ENCODE measurements around the gene RALGPS1.
"Not testable (repeated sequence)": the region's sequence is repeated elsewhere in the genome, so short reads cannot be mapped to it uniquely, and the experiment has no call there.

RALGPS1 gene

GRCh38 chr9:127142931-127143464, 228.4 kb downstream of the RALGPS1 start:
- no peak for DNase-seq

GRCh38 chr9:127143920-127144465, 229.4 kb downstream of the RALGPS1 start:
- no peak for DNase-seq

GRCh38 chr9:127144670-127145445, 230.3 kb downstream of the RALGPS1 start:
- no peak for DNase-seq

GRCh38 chr9:127146841-127147240, 232.3 kb downstream of the RALGPS1 start:
- not testable (repeated sequence) for DNase-seq

GRCh38 chr9:127147251-127147650, 232.7 kb downstream of the RALGPS1 start:
- no peak for DNase-seq

GRCh38 chr9:127148014-127148413, 233.4 kb downstream of the RALGPS1 start:
- DNase-seq: no peak

- no peak for DNase-seq
Measured at GRCh38 chr9:127149010-127149409, 234.4 kb downstream of the RALGPS1 start.

GRCh38 chr9:127149463-127150390, 235.1 kb downstream of the RALGPS1 start:
- DNase-seq: no peak

GRCh38 chr9:127153501-127153900, 238.9 kb downstream of the RALGPS1 start:
- no peak for DNase-seq

GRCh38 chr9:127154003-127154389, 239.4 kb downstream of the RALGPS1 start:
- DNase-seq: no peak

GRCh38 chr9:127154390-127155191, 240.0 kb downstream of the RALGPS1 start:
- DNase-seq: no peak

- DNase-seq: no peak
Measured at GRCh38 chr9:127155314-127155960, 240.9 kb downstream of the RALGPS1 start.

GRCh38 chr9:127158786-127159324, 244.3 kb downstream of the RALGPS1 start:
- DNase-seq: no peak

GRCh38 chr9:127159325-127159801, 244.8 kb downstream of the RALGPS1 start:
- DNase-seq: no peak

- no peak for DNase-seq
Measured at GRCh38 chr9:127159949-127160610, 245.5 kb downstream of the RALGPS1 start.

- no peak for DNase-seq
Measured at GRCh38 chr9:127161081-127161624, 246.6 kb downstream of the RALGPS1 start.

GRCh38 chr9:127162046-127162863, 247.7 kb downstream of the RALGPS1 start:
- no peak for DNase-seq

GRCh38 chr9:127162864-127163365, 248.3 kb downstream of the RALGPS1 start:
- DNase-seq: no peak

- no peak for DNase-seq
Measured at GRCh38 chr9:127163409-127163808, 248.8 kb downstream of the RALGPS1 start.

All from activated T-cell treated with anti-CD3 and anti-CD28 coated beads for 4 hours (primary cell).